ENCODE data around the gene TNC.

The TNC gene

GRCh38 chr9:114987116-114987515 lies 130.8 kb downstream of the TNC start:
- no peak for TF ChIP-seq CTCF (IDR thresholded peaks at IDR 0.05)
- DNase-seq (ENCODE audit: low spot score) = no peak
- H3K4me3 ChIP-seq = no peak overlapping the region
- H3K27ac ChIP-seq = no peak overlapping the region

GRCh38 chr9:114985959-114986501 lies 131.9 kb downstream of the TNC start:
- Histone ChIP-seq H3K4me3 (no peak overlapping the region), H3K27ac (no peak overlapping the region)
- no peak for TF ChIP-seq CTCF (IDR thresholded peaks at IDR 0.05)
- DNase-seq (ENCODE audit: low spot score) = no peak

- H3K4me3 ChIP-seq = no peak overlapping the region
- H3K27ac ChIP-seq = no peak overlapping the region
- no peak for DNase-seq (ENCODE audit: low spot score)
- no peak for TF ChIP-seq CTCF (IDR thresholded peaks at IDR 0.05)
Observed at GRCh38 chr9:114981063-114981462, 136.9 kb downstream of the TNC start.

- TF ChIP-seq CTCF (IDR thresholded peaks at IDR 0.05) = no peak
- H3K4me3 ChIP-seq = no peak overlapping the region
- no peak overlapping the region for H3K27ac ChIP-seq
- no peak for DNase-seq (ENCODE audit: low spot score)
Observed at GRCh38 chr9:114973216-114973615, 144.7 kb downstream of the TNC start.

GRCh38 chr9:114972510-114973136 lies 145.3 kb downstream of the TNC start:
- TF ChIP-seq CTCF (IDR thresholded peaks at IDR 0.05) = no peak
- no peak overlapping the region for H3K27ac ChIP-seq
- no peak for DNase-seq (ENCODE audit: low spot score)

More at GRCh38 chr9:114972510-114973136, 145.3 kb downstream of the TNC start:
- no peak overlapping the region for H3K4me3 ChIP-seq
